ENCODE data around the gene ELN. TPM values are rescaled to one million over a fixed set of nuclear protein-coding genes. Genes with fewer than 3 reads are reported as not detected.

The ELN gene
- total and polyA plus RNA-seq, 9 of the 15 experiments (the other 6 are each of a cell fraction or from before 2014, with no cell fraction given) = 0.20 TPM; not detected in 8

GRCh38 chr7:74012842-74013249, 15.1 kb upstream of the ELN start (continued):
- TF ChIP-seq, protein P1, sequence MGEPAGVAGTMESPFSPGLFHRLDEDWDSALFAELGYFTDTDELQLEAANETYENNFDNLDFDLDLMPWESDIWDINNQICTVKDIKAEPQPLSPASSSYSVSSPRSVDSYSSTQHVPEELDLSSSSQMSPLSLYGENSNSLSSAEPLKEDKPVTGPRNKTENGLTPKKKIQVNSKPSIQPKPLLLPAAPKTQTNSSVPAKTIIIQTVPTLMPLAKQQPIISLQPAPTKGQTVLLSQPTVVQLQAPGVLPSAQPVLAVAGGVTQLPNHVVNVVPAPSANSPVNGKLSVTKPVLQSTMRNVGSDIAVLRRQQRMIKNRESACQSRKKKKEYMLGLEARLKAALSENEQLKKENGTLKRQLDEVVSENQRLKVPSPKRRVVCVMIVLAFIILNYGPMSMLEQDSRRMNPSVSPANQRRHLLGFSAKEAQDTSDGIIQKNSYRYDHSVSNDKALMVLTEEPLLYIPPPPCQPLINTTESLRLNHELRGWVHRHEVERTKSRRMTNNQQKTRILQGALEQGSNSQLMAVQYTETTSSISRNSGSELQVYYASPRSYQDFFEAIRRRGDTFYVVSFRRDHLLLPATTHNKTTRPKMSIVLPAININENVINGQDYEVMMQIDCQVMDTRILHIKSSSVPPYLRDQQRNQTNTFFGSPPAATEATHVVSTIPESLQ (CRISPR knock-in tag; IDR thresholded peaks at IDR 0.05) = no peak
- TF ChIP-seq C11orf30 (IDR thresholded peaks at IDR 0.05; ENCODE audit: low read depth) (peak; percentile 76), NFXL1 (CRISPR knock-in tag; IDR thresholded peaks at IDR 0.05) (no peak), ZNF124 (CRISPR knock-in tag; IDR thresholded peaks at IDR 0.05) (no peak), SMAD4 (CRISPR knock-in tag; conservative IDR thresholded peaks at IDR 0.05) (peak; percentile 57), NUFIP1 (IDR thresholded peaks at IDR 0.05; ENCODE audit: partially characterized antibody) (no peak), ZNF316 (IDR thresholded peaks at IDR 0.05) (peak; percentile 75), GTF2E2 (tag; IDR thresholded peaks at IDR 0.05) (no peak), ETS1 (conservative IDR thresholded peaks at IDR 0.05; ENCODE audit: control insufficient read depth, low read depth, low read length) (no peak)
- TF ChIP-seq, protein P2, sequence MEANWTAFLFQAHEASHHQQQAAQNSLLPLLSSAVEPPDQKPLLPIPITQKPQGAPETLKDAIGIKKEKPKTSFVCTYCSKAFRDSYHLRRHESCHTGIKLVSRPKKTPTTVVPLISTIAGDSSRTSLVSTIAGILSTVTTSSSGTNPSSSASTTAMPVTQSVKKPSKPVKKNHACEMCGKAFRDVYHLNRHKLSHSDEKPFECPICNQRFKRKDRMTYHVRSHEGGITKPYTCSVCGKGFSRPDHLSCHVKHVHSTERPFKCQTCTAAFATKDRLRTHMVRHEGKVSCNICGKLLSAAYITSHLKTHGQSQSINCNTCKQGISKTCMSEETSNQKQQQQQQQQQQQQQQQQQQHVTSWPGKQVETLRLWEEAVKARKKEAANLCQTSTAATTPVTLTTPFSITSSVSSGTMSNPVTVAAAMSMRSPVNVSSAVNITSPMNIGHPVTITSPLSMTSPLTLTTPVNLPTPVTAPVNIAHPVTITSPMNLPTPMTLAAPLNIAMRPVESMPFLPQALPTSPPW (CRISPR knock-in tag; IDR thresholded peaks at IDR 0.05) = peak; percentile 43
